ENCODE measurements around the gene TBC1D26. TPM values are rescaled to one million over a fixed set of nuclear protein-coding genes. Genes with fewer than 3 reads are reported as not detected.
"Not testable (repeated sequence)": the region's sequence is repeated elsewhere in the genome, so short reads cannot be mapped to it uniquely, and the experiment has no call there.

Gene TBC1D26
- total and polyA plus RNA-seq, 2 donors, result 0.09 to 0.43 TPM

DNA sequence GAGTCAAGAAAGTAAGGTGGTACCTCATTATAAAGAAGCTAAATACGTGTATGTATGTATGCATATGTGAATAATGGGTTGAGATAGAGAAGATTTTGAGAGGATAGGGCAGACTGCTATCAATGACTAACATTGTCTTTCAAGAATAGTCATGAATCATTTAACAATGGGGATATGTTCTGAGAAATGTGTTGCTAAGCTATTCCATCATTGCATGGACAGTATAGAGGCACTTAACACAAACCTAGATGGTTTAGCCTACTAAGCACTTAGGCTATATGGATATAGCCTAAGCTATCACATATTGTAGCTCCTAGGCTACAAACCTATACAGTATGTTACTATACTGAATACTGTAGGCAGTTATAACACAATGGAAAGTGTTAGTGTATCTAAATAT, 45.2 kb downstream of the TBC1D26 start:
- Histone ChIP-seq H3K27ac (ENCODE audit: low read depth in 1 of 2, low read length in 1 of 2) (no peak overlapping the region), H3K4me3 (ENCODE audit: low read length in 2 of 2) (no peak overlapping the region), H3K9me3 (ENCODE audit: control insufficient read depth in 2 of 2, insufficient read depth in 1 of 2, low read length in 1 of 2) (peaks cover 0 to 7% of the 10 kb centered on the region in 2 donors), H3K4me1 (ENCODE audit: control insufficient read depth in 2 of 2, insufficient read depth in 2 of 2, low read length in 2 of 2) (no peaks in the 10 kb centered on the region), H3K36me3 (ENCODE audit: control insufficient read depth in 2 of 2, insufficient read depth in 2 of 2, low read length in 1 of 2) (no peaks in the 10 kb centered on the region), H3K27me3 (ENCODE audit: control insufficient read depth in 2 of 2, insufficient read depth in 1 of 2, low read length in 1 of 2) (peaks cover 0 to under 1% of the 10 kb centered on the region in 2 donors)
- 89% methylated on average over 1 of the region's 1 CpG for WGBS
- no peak for DNase-seq (ENCODE audit: low read depth in 6 of 9, low spot score in 9 of 9)

DNA sequence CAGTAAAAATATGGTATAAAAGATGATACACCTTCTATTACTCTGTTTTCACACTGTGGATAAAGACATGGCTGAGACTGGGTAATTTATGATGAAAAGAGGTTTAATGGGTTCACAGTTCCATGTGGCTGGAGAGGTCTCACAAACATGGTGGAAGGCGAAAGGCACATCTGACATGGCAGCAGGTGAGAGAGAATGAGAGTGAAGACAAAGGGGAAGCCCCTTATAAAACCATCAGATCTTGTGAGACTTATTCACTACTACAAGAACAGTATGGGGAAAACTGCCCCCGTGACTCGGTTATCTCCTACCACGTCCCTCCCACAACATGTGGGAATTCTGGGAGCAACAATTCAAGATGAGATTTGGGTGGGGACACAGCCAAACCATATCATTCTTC, 45.6 kb downstream of the TBC1D26 start:
- Histone ChIP-seq H3K9me3 (ENCODE audit: control insufficient read depth in 2 of 2, insufficient read depth in 1 of 2, low read length in 1 of 2) (peaks cover 0 to 7% of the 10 kb centered on the region in 2 donors), H3K27ac (ENCODE audit: low read depth in 1 of 2, low read length in 1 of 2) (no peak overlapping the region), H3K4me1 (ENCODE audit: control insufficient read depth in 2 of 2, insufficient read depth in 2 of 2, low read length in 2 of 2) (no peaks in the 10 kb centered on the region), H3K27me3 (ENCODE audit: control insufficient read depth in 2 of 2, insufficient read depth in 1 of 2, low read length in 1 of 2) (peaks cover under 1 to 4% of the 10 kb centered on the region in 2 donors), H3K4me3 (ENCODE audit: low read length in 2 of 2) (no peak overlapping the region), H3K36me3 (ENCODE audit: control insufficient read depth in 2 of 2, insufficient read depth in 2 of 2, low read length in 1 of 2) (no peaks in the 10 kb centered on the region)
- 96% methylated on average over 4 of the region's 4 CpGs for WGBS
- no peak for DNase-seq (ENCODE audit: low read depth in 6 of 9, low spot score in 9 of 9)

DNA sequence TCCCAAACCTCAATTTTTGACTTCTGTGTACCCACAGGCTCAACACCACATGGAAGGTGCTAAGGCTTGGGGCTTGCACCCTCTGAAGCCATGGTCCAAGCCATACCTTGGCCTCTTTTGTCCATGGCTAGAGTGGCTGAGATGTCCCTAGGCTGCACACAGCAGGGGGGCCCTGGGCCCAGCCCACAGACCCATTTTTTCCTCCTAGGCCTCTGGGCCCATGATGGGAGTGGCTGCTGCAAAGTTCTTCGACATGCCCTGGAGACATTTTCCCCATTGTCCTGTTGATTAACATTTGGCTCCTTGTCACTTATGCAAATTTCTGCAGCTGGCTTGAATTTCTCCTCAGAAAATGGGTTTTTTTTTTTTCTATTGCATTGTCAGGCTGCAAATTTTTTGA, 47.0 kb downstream of the TBC1D26 start:
- DNase-seq (ENCODE audit: low read depth in 6 of 9, low spot score in 9 of 9), result no peak
- H3K4me1 ChIP-seq (ENCODE audit: control insufficient read depth in 2 of 2, insufficient read depth in 2 of 2, low read length in 2 of 2), result no peaks in the 10 kb centered on the region
- no peak overlapping the region for H3K4me3 ChIP-seq (ENCODE audit: low read length in 2 of 2)
- H3K27ac ChIP-seq (ENCODE audit: low read depth in 1 of 2, low read length in 1 of 2), result no peak overlapping the region
- WGBS, result 91% methylated on average over 1 of the region's 1 CpG
- H3K27me3 ChIP-seq (ENCODE audit: control insufficient read depth in 2 of 2, insufficient read depth in 1 of 2, low read length in 1 of 2), result peaks cover 2 to 15% of the 10 kb centered on the region in 2 donors
- H3K9me3 ChIP-seq (ENCODE audit: control insufficient read depth in 2 of 2, insufficient read depth in 1 of 2, low read length in 1 of 2), result peaks cover 0 to 7% of the 10 kb centered on the region in 2 donors
- H3K36me3 ChIP-seq (ENCODE audit: control insufficient read depth in 2 of 2, insufficient read depth in 2 of 2, low read length in 1 of 2), result no peaks in the 10 kb centered on the region

DNA sequence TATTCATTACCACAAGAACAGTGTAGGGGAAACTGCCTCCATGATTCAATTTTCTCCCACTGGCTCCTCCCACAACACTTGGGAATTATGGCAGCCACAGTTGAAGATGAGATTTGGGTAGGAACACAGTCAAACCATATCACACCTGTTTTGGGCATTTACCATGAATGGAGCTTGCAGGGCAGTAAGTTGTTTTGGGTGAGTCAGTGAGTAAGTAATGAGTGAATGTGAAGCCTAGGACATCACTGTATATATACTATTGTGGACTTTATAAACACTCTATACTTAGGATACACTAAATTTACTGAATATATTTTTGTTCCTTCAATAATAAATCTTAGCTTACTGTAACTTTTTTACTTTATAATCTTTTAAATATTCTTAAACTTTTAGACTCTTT, 48.1 kb downstream of the TBC1D26 start:
- Histone ChIP-seq H3K27ac (ENCODE audit: low read depth in 1 of 2, low read length in 1 of 2) (no peak overlapping the region), H3K27me3 (ENCODE audit: control insufficient read depth in 2 of 2, insufficient read depth in 1 of 2, low read length in 1 of 2) (peaks cover 2 to 19% of the 10 kb centered on the region in 2 donors), H3K9me3 (ENCODE audit: control insufficient read depth in 2 of 2, insufficient read depth in 1 of 2, low read length in 1 of 2) (peaks cover 0 to 7% of the 10 kb centered on the region in 2 donors), H3K36me3 (ENCODE audit: control insufficient read depth in 2 of 2, insufficient read depth in 2 of 2, low read length in 1 of 2) (no peaks in the 10 kb centered on the region), H3K4me1 (ENCODE audit: control insufficient read depth in 2 of 2, insufficient read depth in 2 of 2, low read length in 2 of 2) (no peaks in the 10 kb centered on the region), H3K4me3 (ENCODE audit: low read length in 2 of 2) (no peak overlapping the region)
- no peak for DNase-seq (ENCODE audit: low read depth in 6 of 9, low spot score in 9 of 9)

DNA sequence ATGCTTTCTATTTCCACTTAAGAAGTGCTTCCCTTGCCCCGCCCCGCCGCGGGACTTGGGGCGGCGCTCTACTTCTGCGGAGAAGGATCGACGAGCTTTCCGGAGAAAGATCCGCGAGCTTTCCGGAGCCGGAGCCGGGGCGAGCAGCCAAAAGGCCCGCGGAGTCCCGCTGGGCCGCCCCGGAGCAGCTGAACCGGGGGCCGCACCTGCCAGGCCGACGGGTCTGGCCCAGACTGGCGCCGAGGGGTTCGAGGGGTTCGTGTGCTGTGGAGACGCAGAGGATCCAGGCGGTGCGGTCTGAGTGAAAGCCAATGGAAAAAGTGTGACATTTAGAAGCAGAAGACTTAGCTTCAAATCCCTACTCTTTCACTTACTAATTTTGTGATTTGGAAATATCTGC, 50.8 kb downstream of the TBC1D26 start:
- H3K4me3 ChIP-seq (ENCODE audit: low read length in 2 of 2), result no peak overlapping the region
- WGBS, result 9% methylated on average over 32 of the region's 32 CpGs
- peak in 3 of 9 donors; percentile 1 to 28 (median 13) for DNase-seq (ENCODE audit: low read depth in 6 of 9, low spot score in 9 of 9)
- H3K27me3 ChIP-seq (ENCODE audit: control insufficient read depth in 2 of 2, insufficient read depth in 1 of 2, low read length in 1 of 2), result peaks cover 2 to 31% of the 10 kb centered on the region in 2 donors
- H3K36me3 ChIP-seq (ENCODE audit: control insufficient read depth in 2 of 2, insufficient read depth in 2 of 2, low read length in 1 of 2), result no peaks in the 10 kb centered on the region
- no peaks in the 10 kb centered on the region for H3K4me1 ChIP-seq (ENCODE audit: control insufficient read depth in 2 of 2, insufficient read depth in 2 of 2, low read length in 2 of 2)
- H3K9me3 ChIP-seq (ENCODE audit: control insufficient read depth in 2 of 2, insufficient read depth in 1 of 2, low read length in 1 of 2), result peaks cover 0 to 7% of the 10 kb centered on the region in 2 donors
- H3K27ac ChIP-seq (ENCODE audit: low read depth in 1 of 2, low read length in 1 of 2), result no peak overlapping the region

DNA sequence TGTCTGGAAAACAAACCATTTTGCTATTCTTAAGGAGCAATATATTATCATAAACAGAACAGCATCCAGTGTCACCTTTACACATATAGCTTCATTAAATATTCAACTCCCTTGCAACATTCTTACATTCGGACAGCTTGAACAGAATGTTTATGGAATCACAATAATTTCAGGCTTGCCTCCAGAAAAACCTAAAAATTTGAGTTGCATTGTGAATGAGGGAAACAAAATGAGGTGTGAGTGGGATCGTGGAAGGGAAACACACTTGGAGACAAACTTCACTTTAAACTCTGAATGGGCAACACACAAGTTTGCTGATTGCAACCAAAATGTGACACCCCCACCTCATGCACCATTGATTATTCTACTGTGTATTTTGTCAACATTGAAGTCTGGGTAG, 51.4 kb downstream of the TBC1D26 start:
- Histone ChIP-seq H3K27ac (ENCODE audit: low read depth in 1 of 2, low read length in 1 of 2) (no peak overlapping the region), H3K27me3 (ENCODE audit: control insufficient read depth in 2 of 2, insufficient read depth in 1 of 2, low read length in 1 of 2) (peaks cover 2 to 31% of the 10 kb centered on the region in 2 donors), H3K4me3 (ENCODE audit: low read length in 2 of 2) (no peak overlapping the region)

DNA sequence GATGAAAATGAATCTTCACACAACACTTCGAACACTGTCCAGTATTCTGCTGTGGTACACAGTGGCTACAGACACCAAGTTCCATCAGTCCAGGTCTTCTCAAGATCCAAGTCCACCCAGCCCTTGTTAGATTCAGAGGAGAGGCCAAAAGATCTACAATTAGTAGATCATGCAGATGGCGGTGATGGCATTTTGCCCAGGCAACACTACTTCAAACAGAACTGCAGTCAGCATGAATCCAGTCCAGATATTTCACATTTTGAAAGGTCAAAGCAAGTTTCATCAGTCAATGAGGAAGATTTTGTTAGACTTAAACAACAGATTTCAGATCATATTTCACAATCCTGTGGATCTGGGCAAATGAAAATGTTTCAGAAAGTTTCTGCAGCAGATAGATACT, 52.3 kb downstream of the TBC1D26 start:
- WGBS, result 93% methylated on average over 2 of the region's 2 CpGs
- H3K9me3 ChIP-seq (ENCODE audit: control insufficient read depth in 2 of 2, insufficient read depth in 1 of 2, low read length in 1 of 2); DNase-seq (ENCODE audit: low read depth in 6 of 9, low spot score in 9 of 9); H3K36me3 ChIP-seq (ENCODE audit: control insufficient read depth in 2 of 2, insufficient read depth in 2 of 2, low read length in 1 of 2); H3K4me3 ChIP-seq (ENCODE audit: low read length in 2 of 2); H3K27ac ChIP-seq (ENCODE audit: low read depth in 1 of 2, low read length in 1 of 2); H3K4me1 ChIP-seq (ENCODE audit: control insufficient read depth in 2 of 2, insufficient read depth in 2 of 2, low read length in 2 of 2): not testable (repeated sequence)
- H3K27me3 ChIP-seq (ENCODE audit: control insufficient read depth in 2 of 2, insufficient read depth in 1 of 2, low read length in 1 of 2), result peaks cover 2 to 31% of the 10 kb centered on the region in 2 donors

More for the DNA sequence above, 51.4 kb downstream of the TBC1D26 start:
- 97% methylated on average over 2 of the region's 2 CpGs for WGBS
- DNase-seq (ENCODE audit: low read depth in 6 of 9, low spot score in 9 of 9), result no peak
- no peaks in the 10 kb centered on the region for H3K36me3 ChIP-seq (ENCODE audit: control insufficient read depth in 2 of 2, insufficient read depth in 2 of 2, low read length in 1 of 2)
- no peaks in the 10 kb centered on the region for H3K4me1 ChIP-seq (ENCODE audit: control insufficient read depth in 2 of 2, insufficient read depth in 2 of 2, low read length in 2 of 2)
- peaks cover 0 to 7% of the 10 kb centered on the region in 2 donors for H3K9me3 ChIP-seq (ENCODE audit: control insufficient read depth in 2 of 2, insufficient read depth in 1 of 2, low read length in 1 of 2)

DNA sequence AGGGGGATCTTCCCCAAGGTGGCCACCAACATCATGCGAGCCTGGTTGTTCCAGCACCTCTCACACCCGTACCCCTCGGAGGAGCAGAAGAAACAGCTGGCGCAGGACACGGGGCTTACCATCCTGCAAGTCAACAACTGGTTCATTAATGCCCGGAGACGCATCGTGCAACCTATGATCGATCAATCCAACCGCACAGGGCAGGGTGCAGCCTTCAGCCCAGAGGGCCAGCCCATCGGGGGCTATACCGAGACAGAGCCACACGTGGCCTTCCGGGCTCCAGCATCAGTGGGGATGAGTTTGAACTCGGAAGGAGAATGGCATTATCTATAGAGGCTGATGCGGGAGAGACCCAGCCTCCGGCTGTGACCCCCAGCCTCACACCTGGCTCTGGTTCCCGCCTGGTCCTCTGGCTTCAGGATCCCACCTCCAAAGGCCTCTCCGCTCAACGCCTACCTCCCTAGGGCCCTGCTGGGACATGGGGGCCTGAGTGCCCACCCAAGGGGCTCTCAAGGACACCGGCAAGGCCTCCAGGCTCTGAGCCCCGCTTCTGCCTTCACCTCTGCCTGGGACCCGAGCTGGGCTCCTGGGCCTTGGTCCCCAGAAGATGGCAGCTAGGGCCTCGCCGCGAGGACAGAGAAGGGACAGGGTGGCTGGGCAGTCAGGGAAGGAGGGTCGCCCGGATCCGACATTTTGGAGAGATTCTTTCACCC, 55.4 kb downstream of the TBC1D26 start:
- not testable (repeated sequence) for H3K36me3 ChIP-seq (ENCODE audit: control insufficient read depth in 2 of 2, insufficient read depth in 2 of 2, low read length in 1 of 2); H3K27ac ChIP-seq (ENCODE audit: low read depth in 1 of 2, low read length in 1 of 2); DNase-seq (ENCODE audit: low read depth in 6 of 9, low spot score in 9 of 9); H3K4me1 ChIP-seq (ENCODE audit: control insufficient read depth in 2 of 2, insufficient read depth in 2 of 2, low read length in 2 of 2); H3K9me3 ChIP-seq (ENCODE audit: control insufficient read depth in 2 of 2, insufficient read depth in 1 of 2, low read length in 1 of 2); H3K4me3 ChIP-seq (ENCODE audit: low read length in 2 of 2)
- WGBS, result 98% methylated on average over 29 of the region's 29 CpGs
- H3K27me3 ChIP-seq (ENCODE audit: control insufficient read depth in 2 of 2, insufficient read depth in 1 of 2, low read length in 1 of 2), result peaks cover 2 to 29% of the 10 kb centered on the region in 2 donors

DNA sequence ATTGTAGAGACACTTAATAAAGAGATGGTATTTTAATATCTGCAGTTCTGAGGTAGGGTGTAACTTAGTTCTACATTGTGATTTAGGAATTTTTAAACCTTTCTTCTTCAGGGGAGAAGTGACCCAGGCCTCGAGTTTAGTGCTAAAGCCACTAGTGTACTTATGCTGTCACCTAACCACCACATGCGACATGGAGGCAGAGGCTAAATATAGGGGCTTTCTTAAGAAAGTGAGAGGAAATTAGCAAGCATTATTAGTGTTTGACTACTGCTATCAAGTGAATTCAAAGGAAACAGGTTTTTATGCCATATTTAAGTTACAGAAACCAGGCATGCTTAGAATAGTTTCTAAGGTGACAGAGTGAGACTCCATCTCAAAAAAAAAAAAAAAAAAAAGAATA, 56.3 kb downstream of the TBC1D26 start:
- no CpG with 5 or more reads among the region's 2 CpGs for WGBS
- H3K27ac ChIP-seq (ENCODE audit: low read depth in 1 of 2, low read length in 1 of 2); DNase-seq (ENCODE audit: low read depth in 6 of 9, low spot score in 9 of 9); H3K4me1 ChIP-seq (ENCODE audit: control insufficient read depth in 2 of 2, insufficient read depth in 2 of 2, low read length in 2 of 2); H3K4me3 ChIP-seq (ENCODE audit: low read length in 2 of 2); H3K9me3 ChIP-seq (ENCODE audit: control insufficient read depth in 2 of 2, insufficient read depth in 1 of 2, low read length in 1 of 2); H3K36me3 ChIP-seq (ENCODE audit: control insufficient read depth in 2 of 2, insufficient read depth in 2 of 2, low read length in 1 of 2): not testable (repeated sequence)
- peaks cover 0 to 22% of the 10 kb centered on the region in 2 donors for H3K27me3 ChIP-seq (ENCODE audit: control insufficient read depth in 2 of 2, insufficient read depth in 1 of 2, low read length in 1 of 2)
